ENCODE data around the gene ADGRL3.

DNA sequence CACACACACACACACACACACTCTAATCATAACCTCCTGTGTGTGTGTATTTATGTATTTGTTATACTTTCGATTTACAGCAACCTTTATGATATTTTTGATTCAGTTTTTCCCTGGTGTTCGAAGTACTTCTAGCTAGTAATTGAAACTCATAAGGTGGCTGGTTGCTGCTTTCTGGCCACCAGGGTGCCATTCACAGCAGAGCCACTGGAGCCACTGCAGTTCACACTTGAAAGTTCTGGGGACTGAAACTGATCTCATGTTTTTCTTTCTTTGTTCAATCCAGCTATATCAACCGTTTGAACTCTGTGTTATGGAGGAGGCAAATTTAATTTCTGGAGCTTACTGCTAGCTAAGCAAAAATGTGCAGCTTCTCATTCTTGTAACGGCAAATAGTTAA is 419.4 kb downstream of the ADGRL3 start:
- TF ChIP-seq, protein P1, sequence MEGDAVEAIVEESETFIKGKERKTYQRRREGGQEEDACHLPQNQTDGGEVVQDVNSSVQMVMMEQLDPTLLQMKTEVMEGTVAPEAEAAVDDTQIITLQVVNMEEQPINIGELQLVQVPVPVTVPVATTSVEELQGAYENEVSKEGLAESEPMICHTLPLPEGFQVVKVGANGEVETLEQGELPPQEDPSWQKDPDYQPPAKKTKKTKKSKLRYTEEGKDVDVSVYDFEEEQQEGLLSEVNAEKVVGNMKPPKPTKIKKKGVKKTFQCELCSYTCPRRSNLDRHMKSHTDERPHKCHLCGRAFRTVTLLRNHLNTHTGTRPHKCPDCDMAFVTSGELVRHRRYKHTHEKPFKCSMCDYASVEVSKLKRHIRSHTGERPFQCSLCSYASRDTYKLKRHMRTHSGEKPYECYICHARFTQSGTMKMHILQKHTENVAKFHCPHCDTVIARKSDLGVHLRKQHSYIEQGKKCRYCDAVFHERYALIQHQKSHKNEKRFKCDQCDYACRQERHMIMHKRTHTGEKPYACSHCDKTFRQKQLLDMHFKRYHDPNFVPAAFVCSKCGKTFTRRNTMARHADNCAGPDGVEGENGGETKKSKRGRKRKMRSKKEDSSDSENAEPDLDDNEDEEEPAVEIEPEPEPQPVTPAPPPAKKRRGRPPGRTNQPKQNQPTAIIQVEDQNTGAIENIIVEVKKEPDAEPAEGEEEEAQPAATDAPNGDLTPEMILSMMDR (IDR thresholded peaks at IDR 0.05), result no peak
- TF ChIP-seq POLR2A (IDR thresholded peaks at IDR 0.05; ENCODE audit: low read depth) (no peak), EP300 (IDR thresholded peaks at IDR 0.05) (no peak), POLR2AphosphoS5 (IDR thresholded peaks at IDR 0.05) (no peak)

Measured in esophagus muscularis mucosa (tissue), 4 donors.